Activated CD4-positive, alpha-beta T cell treated with anti-CD3 and anti-CD28 coated beads, Interleukin-2, amount 50 U/mL, for 4 hours (primary cell): ENCODE results near the gene FGFBP3.
A peak's percentile ranks its signal among the peaks of the same experiment; 100 is the strongest.

Source experiments
- DNase-seq, 2 experiments: peaks; one replicate each; pipeline ENCODE4 v3.0.0-alpha.2; 2020

Gene FGFBP3

GRCh38 chr10:91909117-91909677 lies at the start of gene FGFBP3:
TSS of gene FGFBP3 (minus strand) at chr10:91909486. CDS start at chr10:91908969, 517 bp downstream.
- peak; percentile 8 to 33 for DNase-seq

GRCh38 chr10:91957091-91957490 lies 47.8 kb upstream of the FGFBP3 start:
- no peak for DNase-seq

- no peak for DNase-seq
Observed at GRCh38 chr10:91955114-91955513, 45.8 kb upstream of the FGFBP3 start.

GRCh38 chr10:91953600-91954160 lies 44.4 kb upstream of the FGFBP3 start:
- DNase-seq, result no peak

GRCh38 chr10:91944880-91945630 lies 35.8 kb upstream of the FGFBP3 start:
- no peak for DNase-seq

- DNase-seq, result no peak
Observed at GRCh38 chr10:91941426-91941825, 32.1 kb upstream of the FGFBP3 start.

- no peak for DNase-seq
Observed at GRCh38 chr10:91939653-91940052, 30.4 kb upstream of the FGFBP3 start.

- no peak for DNase-seq
Observed at GRCh38 chr10:91935886-91936285, 26.6 kb upstream of the FGFBP3 start.

- no peak for DNase-seq
Observed at GRCh38 chr10:91932737-91933136, 23.5 kb upstream of the FGFBP3 start.

- DNase-seq, result no peak
Observed at GRCh38 chr10:91931526-91932190, 22.4 kb upstream of the FGFBP3 start.

- no peak for DNase-seq
Observed at GRCh38 chr10:91930939-91931338, 21.7 kb upstream of the FGFBP3 start.

GRCh38 chr10:91925022-91925320 lies 15.7 kb upstream of the FGFBP3 start:
- no peak for DNase-seq

- no peak for DNase-seq
Observed at GRCh38 chr10:91924212-91925021, 15.1 kb upstream of the FGFBP3 start.

GRCh38 chr10:91923371-91924211 lies 14.3 kb upstream of the FGFBP3 start, which contains the start of gene BTAF1:
TSS of gene BTAF1 (plus strand) at chr10:91923770. CDS start at chr10:91924077, 307 bp downstream.
- peak; percentile 88 to 89 for DNase-seq

GRCh38 chr10:91919651-91920050 lies 10.4 kb upstream of the FGFBP3 start:
- no peak for DNase-seq

GRCh38 chr10:91910467-91910866 lies 1.2 kb upstream of the FGFBP3 start:
- DNase-seq, result no peak

- DNase-seq, result peak; percentile 59 to 64
Observed at GRCh38 chr10:91908337-91909116, 759 bp downstream of the FGFBP3 start.

GRCh38 chr10:91907914-91908336 lies 1.4 kb downstream of the FGFBP3 start:
- DNase-seq, result no peak

GRCh38 chr10:91907033-91907594 lies 2.2 kb downstream of the FGFBP3 start:
- no peak for DNase-seq

GRCh38 chr10:91901784-91902677 lies 7.3 kb downstream of the FGFBP3 start:
- peak; percentile 52 to 53 for DNase-seq
